Panc1 (cell line): ENCODE data around the gene RBM23. TPM values are rescaled to one million over a fixed set of nuclear protein-coding genes. Genes with fewer than 3 reads are reported as not detected.

ENCODE experiments used
- ATAC-seq: fragments of 200-7000 bp; cut with Tn5 transposase; 2 replicates; pipeline ENCODE4 v1.9.1; 2020; ENCODE audit warnings: mild to moderate bottlenecking, moderate library complexity
- BruUV-seq: library from RNA; stranded (reverse); fragments of 400-500 nt; replicated peaks from 2 replicates; lab custom pipeline; 2021; lab: Mats Ljungman, UMichigan
- CTCF ChIA-PET: fragments of 300-600 bp; sonication (Branson Sonifier 250); formaldehyde crosslinking; loops from one replicate; lab custom pipeline; 2022; ENCODE audit warnings: antibody characterized with exemption; lab: Charles Lee
- POLR2A ChIA-PET: fragments of 300-600 bp; sonication (Branson Sonifier 250); formaldehyde crosslinking; loops from one replicate; lab custom pipeline; 2022; ENCODE audit warnings: antibody characterized with exemption; lab: Charles Lee
- DNase-seq: peaks from one replicate; pipeline ENCODE4 v3.0.0-alpha.2; 2010; ENCODE audit warnings: low read depth, low spot score
- H3K27ac ChIP-seq: 2 replicates; pipeline ENCODE4 v1.5.1; 2011; ENCODE audit warnings: mild to moderate bottlenecking, low read length, inconsistent platforms
- H3K27me3 ChIP-seq: fragments of 200-500 bp; sonication (Bioruptor generic); 2 replicates; pipeline ENCODE4 v1.6.0; 2014; ENCODE audit warnings: low read length, inconsistent platforms; ENCODE audit not compliant: control insufficient read depth, insufficient read depth
- H3K36me3 ChIP-seq: fragments of 200-500 bp; sonication (Bioruptor generic); 2 replicates; pipeline ENCODE4 v1.5.1; 2014; ENCODE audit warnings: inconsistent platforms, mild to moderate bottlenecking, low read length, moderate library complexity; ENCODE audit not compliant: control insufficient read depth, insufficient read depth
- H3K4me1 ChIP-seq: 2 replicates; pipeline ENCODE4 v1.5.1; 2011; ENCODE audit warnings: inconsistent platforms, mild to moderate bottlenecking, low read length, moderate library complexity; ENCODE audit not compliant: control insufficient read depth, insufficient read depth
- H3K4me3 ChIP-seq, 2 experiments: 2 replicates each; pipeline ENCODE4 v1.5.1; 2011 to 2012; ENCODE audit warnings: low read depth in 2 of 2, low read length in 2 of 2, mild to moderate bottlenecking in 2 of 2, inconsistent platforms in 1 of 2, moderate library complexity in 1 of 2
- H3K9me3 ChIP-seq: fragments of 200-500 bp; sonication (Bioruptor generic); 2 replicates; pipeline ENCODE4 v1.5.1; 2014; ENCODE audit warnings: low read depth, mild to moderate bottlenecking, inconsistent platforms, low read length, moderate library complexity; ENCODE audit not compliant: control insufficient read depth, insufficient read depth
- CTCF ChIP-seq: fragments of 450-650 bp; IDR thresholded peaks from 2 replicates; pipeline ENCODE4 v1.5.1; 2017; ENCODE audit warnings: mild to moderate bottlenecking
- POLR2AphosphoS5 ChIP-seq: IDR thresholded peaks from 2 replicates; pipeline ENCODE4 v1.6.1; 2012; ENCODE audit warnings: mild to moderate bottlenecking, low read depth, low read length, moderate library complexity
- REST ChIP-seq, 2 experiments: IDR thresholded peaks; 2 replicates each; pipeline ENCODE4 v1.6.1; 2011 to 2012; ENCODE audit warnings: low read depth in 2 of 2, control low read depth in 1 of 2, low read length in 1 of 2, mild to moderate bottlenecking in 1 of 2, moderate library complexity in 1 of 2; ENCODE audit not compliant: insufficient read depth in 1 of 2
- SIN3A ChIP-seq: IDR thresholded peaks from 2 replicates; pipeline ENCODE4 v1.6.1; 2012; ENCODE audit warnings: low read depth, mild to moderate bottlenecking, low read length, moderate library complexity, borderline replicate concordance; ENCODE audit not compliant: insufficient read depth
- TCF7L2 ChIP-seq: IDR thresholded peaks from 2 replicates; pipeline ENCODE4 v1.6.1; 2011; ENCODE audit warnings: mild to moderate bottlenecking, low read depth, low read length, inconsistent platforms
- in situ Hi-C: cut with HindIII; loops from 2 replicates; pipeline ENCODE4 v1.10.0; 2016; ENCODE audit warnings: low sequenced_read_pairs, low pct_unique_long_range_greater_than_20kb
- intact Hi-C: fragments of 100-400 bp; cut with micrococcal nuclease; formaldehyde crosslinking; loops from one replicate; pipeline ENCODE4 v1.10.0; 2022; ENCODE audit not compliant: unreplicated experiment
- total RNA-seq: library from RNA; stranded (reverse); gene quantifications from one replicate; pipeline ENCODE4 v1.2.1, GENCODE V29; 2021; ENCODE audit not compliant: unreplicated experiment

Gene RBM23
- total RNA-seq, 1 experiment from 2014 or later, result 47.2 TPM

- CTCF ChIA-PET, result no interaction called here
- no TSS peak for BruUV-seq
- DNase-seq (no peak), ATAC-seq (no peak)
- TF ChIP-seq REST (IDR thresholded peaks at IDR 0.05; ENCODE audit: insufficient read depth in 1 of 2, low read depth in 2 of 2, low read length in 1 of 2) (no peak), CTCF (no peak), POLR2AphosphoS5 (no peak), SIN3A (no peak), TCF7L2 (no peak)
- H3K27me3 ChIP-seq, result no peaks in the 10 kb centered on the region
- no peaks in the 10 kb centered on the region for H3K9me3 ChIP-seq
- no peak overlapping the region for H3K4me3 ChIP-seq
- intact Hi-C loops (no loop called here), in situ Hi-C loops (no loop called here)
- H3K27ac ChIP-seq, result no peak overlapping the region
- H3K4me1 ChIP-seq, result peaks cover 14% of the 10 kb centered on the region
- peaks cover 13% of the 10 kb centered on the region for H3K36me3 ChIP-seq
- POLR2A ChIA-PET, result no interaction called here
Observed at GRCh38 chr14:22923746-22924145, 4.8 kb upstream of the RBM23 start.

GRCh38 chr14:22922294-22922693 is 3.3 kb upstream of the RBM23 start:
- Histone ChIP-seq H3K27me3 (no peaks in the 10 kb centered on the region), H3K36me3 (peaks cover 18% of the 10 kb centered on the region), H3K4me3 (no peak overlapping the region), H3K4me1 (peaks cover 8% of the 10 kb centered on the region), H3K9me3 (no peaks in the 10 kb centered on the region), H3K27ac (no peak overlapping the region)
- CTCF ChIA-PET, result no interaction called here
- intact Hi-C loops, result no loop called here
- DNase-seq (no peak), ATAC-seq (no peak)
- POLR2A ChIA-PET, result no interaction called here
- in situ Hi-C loops, result no loop called here
- BruUV-seq, result no TSS peak
- TF ChIP-seq REST (IDR thresholded peaks at IDR 0.05; ENCODE audit: insufficient read depth in 1 of 2, low read depth in 2 of 2, low read length in 1 of 2) (no peak), SIN3A (no peak), POLR2AphosphoS5 (no peak)
